HEK293 (cell line): ENCODE results near the gene CIAO2B.

ENCODE experiments used
- CTCF ChIA-PET: fragments of 350-600 bp; formaldehyde crosslinking; extraction: SDS; loops from one replicate; lab custom pipeline; 2021; ENCODE audit warnings: antibody characterized with exemption; lab: Yijun Ruan, JAX
- POLR2A ChIA-PET: fragments of 300-600 bp; formaldehyde crosslinking; extraction: SDS; loops from one replicate; lab custom pipeline; 2020; ENCODE audit warnings: antibody characterized with exemption, inconsistent platforms; lab: Yijun Ruan, JAX
- H3K27ac ChIP-seq: fragments of 200-500 bp; sonication (Bioruptor generic); 2 replicates; pipeline ENCODE4 v1.5.1; 2014; ENCODE audit warnings: low read depth, low read length, control low read depth, inconsistent platforms; ENCODE audit errors: extremely low read depth
- H3K36me3 ChIP-seq, 2 experiments: fragments of 200-500 bp in 1 of 2; sonication (Bioruptor generic) in 1 of 2; 1 replicate in 1 of 2; 2 replicates in 1 of 2; pipeline ENCODE4 v1.5.1; 2014 to 2017; ENCODE audit warnings: inconsistent platforms in 2 of 2, low read length in 2 of 2; ENCODE audit not compliant: control insufficient read depth in 2 of 2, insufficient read depth in 1 of 2
- H3K4me1 ChIP-seq: fragments of 200-500 bp; sonication (Bioruptor generic); 2 replicates; pipeline ENCODE4 v1.5.1; 2014; ENCODE audit warnings: mild to moderate bottlenecking, low read length, inconsistent platforms; ENCODE audit not compliant: control insufficient read depth, insufficient read depth
- H3K4me3 ChIP-seq: 2 replicates; pipeline ENCODE4 v1.5.1; 2011; ENCODE audit warnings: low read depth, mild to moderate bottlenecking, control low read depth, low read length, moderate library complexity
- H3K9me3 ChIP-seq: fragments of 200-500 bp; sonication (Bioruptor generic); 2 replicates; pipeline ENCODE4 v1.5.1; 2014; ENCODE audit warnings: low read depth, low read length, inconsistent platforms; ENCODE audit not compliant: control insufficient read depth, insufficient read depth
- EGR2 ChIP-seq: fragments of 450-650 bp; formaldehyde crosslinking; IDR thresholded peaks from 2 replicates; pipeline ENCODE4 v1.5.1; 2016; ENCODE audit warnings: low read depth, missing biosample characterization, missing genetic modification characterization
- GLI4 ChIP-seq: fragments of 450-650 bp; formaldehyde crosslinking; IDR thresholded peaks from 2 replicates; pipeline ENCODE4 v1.5.1; 2016; ENCODE audit warnings: missing biosample characterization, missing genetic modification characterization
- HOXC10 ChIP-seq: sonication (generic); formaldehyde crosslinking; IDR thresholded peaks from 2 replicates; pipeline ENCODE4 v1.8.1; 2023; ENCODE audit warnings: mild to moderate bottlenecking, missing genetic modification reagents
- IKZF3 ChIP-seq: fragments of 450-650 bp; IDR thresholded peaks from 2 replicates; pipeline ENCODE4 v1.5.0; 2018; ENCODE audit warnings: missing biosample characterization, mild to moderate bottlenecking, missing genetic modification characterization, moderate library complexity
- ZFP3 ChIP-seq: fragments of 450-650 bp; formaldehyde crosslinking; IDR thresholded peaks from 2 replicates; pipeline ENCODE4 v1.5.1; 2016; ENCODE audit warnings: low read depth, missing biosample characterization, missing genetic modification characterization
- ZNF2 ChIP-seq: fragments of 450-650 bp; formaldehyde crosslinking; IDR thresholded peaks from 2 replicates; pipeline ENCODE4 v1.5.1; 2016; ENCODE audit warnings: missing biosample characterization, missing genetic modification characterization
- ZNF341 ChIP-seq: fragments of 450-650 bp; formaldehyde crosslinking; IDR thresholded peaks from 2 replicates; pipeline ENCODE4; 2016; ENCODE audit warnings: low read depth, missing biosample characterization, missing genetic modification characterization
- ZNF394 ChIP-seq: fragments of 450-650 bp; formaldehyde crosslinking; IDR thresholded peaks from 2 replicates; pipeline ENCODE4 v1.5.1; 2016; ENCODE audit warnings: missing biosample characterization, missing genetic modification characterization, mild to moderate bottlenecking, moderate library complexity, borderline replicate concordance
- ZNF416 ChIP-seq: fragments of 450-650 bp; formaldehyde crosslinking; IDR thresholded peaks from 2 replicates; pipeline ENCODE4 v1.5.1; 2016; ENCODE audit warnings: missing biosample characterization, missing genetic modification characterization
- ZNF48 ChIP-seq: fragments of 450-650 bp; formaldehyde crosslinking; IDR thresholded peaks from 2 replicates; pipeline ENCODE4 v1.5.1; 2016; ENCODE audit warnings: missing biosample characterization, missing genetic modification characterization
- ZNF549 ChIP-seq: fragments of 450-650 bp; IDR thresholded peaks from 2 replicates; pipeline ENCODE4 v1.5.1; 2018; ENCODE audit warnings: missing biosample characterization, missing genetic modification characterization, mild to moderate bottlenecking, inconsistent platforms, moderate library complexity
- ZNF558 ChIP-seq: fragments of 450-650 bp; formaldehyde crosslinking; IDR thresholded peaks from 2 replicates; pipeline ENCODE4 v1.5.1; 2016; ENCODE audit warnings: missing biosample characterization, missing genetic modification characterization
- ZNF624 ChIP-seq: fragments of 450-650 bp; formaldehyde crosslinking; IDR thresholded peaks from 2 replicates; pipeline ENCODE4 v1.5.1; 2017; ENCODE audit warnings: missing biosample characterization, missing genetic modification characterization
- ZNF654 ChIP-seq: fragments of 450-650 bp; formaldehyde crosslinking; IDR thresholded peaks from 2 replicates; pipeline ENCODE4 v1.5.1; 2016; ENCODE audit warnings: low read depth, missing biosample characterization, missing genetic modification characterization
- ZNF660 ChIP-seq: fragments of 450-650 bp; IDR thresholded peaks from 2 replicates; pipeline ENCODE4 v1.5.1; 2018; ENCODE audit warnings: missing biosample characterization, mild to moderate bottlenecking, missing genetic modification characterization
- ZSCAN30 ChIP-seq: fragments of 450-650 bp; IDR thresholded peaks from 2 replicates; pipeline ENCODE4 v1.5.1; 2018; ENCODE audit warnings: missing biosample characterization, mild to moderate bottlenecking, missing genetic modification characterization, moderate library complexity
- TF ChIP-seq, protein P1 (sequence below): fragments of 450-650 bp; formaldehyde crosslinking; IDR thresholded peaks from 2 replicates; pipeline ENCODE4 v1.5.1; 2016; ENCODE audit warnings: missing biosample characterization, missing genetic modification characterization
- TF ChIP-seq, protein P2 (sequence below): fragments of 450-650 bp; formaldehyde crosslinking; optimal IDR thresholded peaks from 2 replicates; pipeline ENCODE3; 2016; ENCODE audit warnings: missing biosample characterization, mild to moderate bottlenecking, missing genetic modification characterization
- TF ChIP-seq, protein P3 (sequence below): fragments of 450-650 bp; formaldehyde crosslinking; IDR thresholded peaks from 2 replicates; pipeline ENCODE4 v1.5.1; 2016; ENCODE audit warnings: missing biosample characterization, missing genetic modification characterization, low read depth
- TF ChIP-seq, protein P4 (sequence below): fragments of 450-650 bp; formaldehyde crosslinking; IDR thresholded peaks from 2 replicates; pipeline ENCODE4 v1.5.1; 2017; ENCODE audit warnings: missing biosample characterization, missing genetic modification characterization
- TF ChIP-seq, protein P5 (sequence below): fragments of 450-650 bp; formaldehyde crosslinking; IDR thresholded peaks from 2 replicates; pipeline ENCODE4 v1.5.1; 2016; ENCODE audit warnings: missing biosample characterization, missing genetic modification characterization
- TF ChIP-seq, protein P6 (sequence below): fragments of 450-650 bp; formaldehyde crosslinking; IDR thresholded peaks from 2 replicates; pipeline ENCODE4 v1.5.1; 2016; ENCODE audit warnings: missing biosample characterization, missing genetic modification characterization

The CIAO2B gene

DNA sequence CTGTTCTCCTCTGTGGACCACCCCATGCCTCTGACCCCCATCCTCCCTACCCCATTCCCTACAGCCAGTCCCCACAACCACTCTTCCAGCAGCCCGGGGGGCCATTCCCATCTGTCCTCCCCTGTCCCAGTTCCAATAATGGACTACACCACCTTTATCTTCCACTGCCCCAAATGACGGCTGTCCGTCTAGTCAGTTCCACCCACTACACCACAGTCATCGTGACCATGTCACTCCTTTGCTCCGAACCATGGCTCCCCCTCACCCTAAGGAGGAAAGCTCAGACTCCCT lies 38.6 kb downstream of the CIAO2B start:
- Histone ChIP-seq H3K9me3 (no peaks in the 10 kb centered on the region), H3K4me1 (peaks cover 8% of the 10 kb centered on the region; the same call in 1 of the 2 replicates), H3K4me3 (no peak overlapping the region), H3K27ac (no peak overlapping the region), H3K36me3 (peaks cover 0 to 4% of the 10 kb centered on the region in 2 experiments; a peak in 1 of 3 replicates)
- TF ChIP-seq, protein P1, sequence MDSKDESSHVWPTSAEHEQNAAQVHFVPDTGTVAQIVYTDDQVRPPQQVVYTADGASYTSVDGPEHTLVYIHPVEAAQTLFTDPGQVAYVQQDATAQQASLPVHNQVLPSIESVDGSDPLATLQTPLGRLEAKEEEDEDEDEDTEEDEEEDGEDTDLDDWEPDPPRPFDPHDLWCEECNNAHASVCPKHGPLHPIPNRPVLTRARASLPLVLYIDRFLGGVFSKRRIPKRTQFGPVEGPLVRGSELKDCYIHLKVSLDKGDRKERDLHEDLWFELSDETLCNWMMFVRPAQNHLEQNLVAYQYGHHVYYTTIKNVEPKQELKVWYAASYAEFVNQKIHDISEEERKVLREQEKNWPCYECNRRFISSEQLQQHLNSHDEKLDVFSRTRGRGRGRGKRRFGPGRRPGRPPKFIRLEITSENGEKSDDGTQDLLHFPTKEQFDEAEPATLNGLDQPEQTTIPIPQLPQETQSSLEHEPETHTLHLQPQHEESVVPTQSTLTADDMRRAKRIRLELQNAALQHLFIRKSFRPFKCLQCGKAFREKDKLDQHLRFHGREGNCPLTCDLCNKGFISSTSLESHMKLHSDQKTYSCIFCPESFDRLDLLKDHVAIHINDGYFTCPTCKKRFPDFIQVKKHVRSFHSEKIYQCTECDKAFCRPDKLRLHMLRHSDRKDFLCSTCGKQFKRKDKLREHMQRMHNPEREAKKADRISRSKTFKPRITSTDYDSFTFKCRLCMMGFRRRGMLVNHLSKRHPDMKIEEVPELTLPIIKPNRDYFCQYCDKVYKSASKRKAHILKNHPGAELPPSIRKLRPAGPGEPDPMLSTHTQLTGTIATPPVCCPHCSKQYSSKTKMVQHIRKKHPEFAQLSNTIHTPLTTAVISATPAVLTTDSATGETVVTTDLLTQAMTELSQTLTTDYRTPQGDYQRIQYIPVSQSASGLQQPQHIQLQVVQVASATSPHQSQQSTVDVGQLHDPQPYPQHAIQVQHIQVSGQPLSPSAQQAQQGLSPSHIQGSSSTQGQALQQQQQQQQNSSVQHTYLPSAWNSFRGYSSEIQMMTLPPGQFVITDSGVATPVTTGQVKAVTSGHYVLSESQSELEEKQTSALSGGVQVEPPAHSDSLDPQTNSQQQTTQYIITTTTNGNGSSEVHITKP, result peak; percentile 58
- TF ChIP-seq ZNF2 (tag by site-specific recombination), result no peak
- ChIA-PET POLR2A (interaction anchor here (1.2 to 1.3 kb wide), 3 partner anchors 9 to 65 kb away, joined by 3 to 11 read pairs (median 3); partner anchors contain the start of gene CES3), CTCF (interaction anchor here (0.6 to 17.9 kb wide), 41 partner anchors 10 to 517 kb away, joined by 3 to 268 read pairs (median 5); partner anchors contain the start of genes B3GNT9, CDH16, CES3 and CIAO2B)

DNA sequence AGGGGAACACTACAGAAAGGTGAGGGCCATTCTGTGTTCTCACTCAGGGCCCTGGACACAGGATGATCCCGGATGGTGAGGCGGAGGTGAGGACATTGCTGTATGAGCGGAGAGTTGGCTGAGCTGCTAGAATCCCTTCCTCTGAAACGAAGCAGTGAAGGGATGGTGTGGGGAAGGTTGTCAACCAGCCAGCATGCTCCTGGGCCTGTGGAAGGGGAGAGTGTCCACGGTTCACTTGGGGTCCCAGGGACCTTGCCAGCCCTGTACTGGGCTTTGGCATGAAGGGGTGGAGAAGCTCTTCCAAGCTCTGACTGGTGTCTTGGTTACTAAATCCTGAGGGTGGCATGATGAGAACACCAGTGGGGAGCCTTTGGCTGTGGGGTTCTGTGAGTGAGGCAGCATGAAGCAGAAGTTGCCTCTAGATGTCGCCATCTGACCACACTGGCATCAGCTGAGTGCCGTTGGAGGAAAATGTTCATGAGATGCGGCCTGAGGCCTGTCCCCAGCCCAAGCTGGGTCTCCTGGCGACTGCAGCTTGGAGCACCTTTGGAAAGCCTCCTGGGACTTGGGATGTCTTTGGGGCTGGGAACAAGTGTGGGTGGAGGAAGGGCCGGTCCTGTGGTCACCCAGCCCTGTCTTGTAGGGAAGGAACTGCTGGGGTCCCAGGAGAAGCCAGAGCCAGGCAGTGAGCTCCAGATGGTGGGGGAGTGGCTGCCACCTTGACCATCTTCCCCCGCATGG lies 39.1 kb downstream of the CIAO2B start:
- peak; percentile 22; the same call in 1 of the 2 replicates for TF ChIP-seq ZNF394 (tag by site-specific recombination)
- TF ChIP-seq, protein P2, sequence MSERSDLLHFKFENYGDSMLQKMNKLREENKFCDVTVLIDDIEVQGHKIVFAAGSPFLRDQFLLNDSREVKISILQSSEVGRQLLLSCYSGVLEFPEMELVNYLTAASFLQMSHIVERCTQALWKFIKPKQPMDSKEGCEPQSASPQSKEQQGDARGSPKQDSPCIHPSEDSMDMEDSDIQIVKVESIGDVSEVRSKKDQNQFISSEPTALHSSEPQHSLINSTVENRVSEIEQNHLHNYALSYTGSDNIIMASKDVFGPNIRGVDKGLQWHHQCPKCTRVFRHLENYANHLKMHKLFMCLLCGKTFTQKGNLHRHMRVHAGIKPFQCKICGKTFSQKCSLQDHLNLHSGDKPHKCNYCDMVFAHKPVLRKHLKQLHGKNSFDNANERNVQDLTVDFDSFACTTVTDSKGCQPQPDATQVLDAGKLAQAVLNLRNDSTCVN (tag by site-specific recombination), result peak; percentile 7
- TF ChIP-seq ZNF341, result peak; percentile 35; the same call in 1 of the 2 replicates
- no peak for TF ChIP-seq EGR2
- TF ChIP-seq ZNF558, result no peak
- no peak for TF ChIP-seq GLI4 (tag by site-specific recombination)
- TF ChIP-seq, protein P3, sequence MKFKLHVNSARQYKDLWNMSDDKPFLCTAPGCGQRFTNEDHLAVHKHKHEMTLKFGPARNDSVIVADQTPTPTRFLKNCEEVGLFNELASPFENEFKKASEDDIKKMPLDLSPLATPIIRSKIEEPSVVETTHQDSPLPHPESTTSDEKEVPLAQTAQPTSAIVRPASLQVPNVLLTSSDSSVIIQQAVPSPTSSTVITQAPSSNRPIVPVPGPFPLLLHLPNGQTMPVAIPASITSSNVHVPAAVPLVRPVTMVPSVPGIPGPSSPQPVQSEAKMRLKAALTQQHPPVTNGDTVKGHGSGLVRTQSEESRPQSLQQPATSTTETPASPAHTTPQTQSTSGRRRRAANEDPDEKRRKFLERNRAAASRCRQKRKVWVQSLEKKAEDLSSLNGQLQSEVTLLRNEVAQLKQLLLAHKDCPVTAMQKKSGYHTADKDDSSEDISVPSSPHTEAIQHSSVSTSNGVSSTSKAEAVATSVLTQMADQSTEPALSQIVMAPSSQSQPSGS (tag by site-specific recombination), result no peak
- TF ChIP-seq, protein P4, sequence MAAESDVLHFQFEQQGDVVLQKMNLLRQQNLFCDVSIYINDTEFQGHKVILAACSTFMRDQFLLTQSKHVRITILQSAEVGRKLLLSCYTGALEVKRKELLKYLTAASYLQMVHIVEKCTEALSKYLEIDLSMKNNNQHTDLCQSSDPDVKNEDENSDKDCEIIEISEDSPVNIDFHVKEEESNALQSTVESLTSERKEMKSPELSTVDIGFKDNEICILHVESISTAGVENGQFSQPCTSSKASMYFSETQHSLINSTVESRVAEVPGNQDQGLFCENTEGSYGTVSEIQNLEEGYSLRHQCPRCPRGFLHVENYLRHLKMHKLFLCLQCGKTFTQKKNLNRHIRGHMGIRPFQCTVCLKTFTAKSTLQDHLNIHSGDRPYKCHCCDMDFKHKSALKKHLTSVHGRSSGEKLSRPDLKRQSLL (tag by site-specific recombination), result no peak
- TF ChIP-seq HOXC10 (CRISPR knock-in tag), result no peak
- TF ChIP-seq, protein P5, sequence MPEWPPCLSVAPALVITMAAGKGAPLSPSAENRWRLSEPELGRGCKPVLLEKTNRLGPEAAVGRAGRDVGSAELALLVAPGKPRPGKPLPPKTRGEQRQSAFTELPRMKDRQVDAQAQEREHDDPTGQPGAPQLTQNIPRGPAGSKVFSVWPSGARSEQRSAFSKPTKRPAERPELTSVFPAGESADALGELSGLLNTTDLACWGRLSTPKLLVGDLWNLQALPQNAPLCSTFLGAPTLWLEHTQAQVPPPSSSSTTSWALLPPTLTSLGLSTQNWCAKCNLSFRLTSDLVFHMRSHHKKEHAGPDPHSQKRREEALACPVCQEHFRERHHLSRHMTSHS (tag by site-specific recombination), result no peak
- peak; percentile 67; the same call in 1 of the 2 replicates for TF ChIP-seq ZSCAN30
- TF ChIP-seq ZNF624, result no peak
- peak; percentile 89 for TF ChIP-seq ZNF654
- no peak for TF ChIP-seq ZNF48
- TF ChIP-seq ZNF549 (tag by site-specific recombination), result no peak
- 0 out of 2 replicates have a peak, but pooled peaks have one; percentile 31 for TF ChIP-seq IKZF3
- TF ChIP-seq ZFP3, result no peak
- peak; percentile 85 for TF ChIP-seq ZNF660
- TF ChIP-seq, protein P6, sequence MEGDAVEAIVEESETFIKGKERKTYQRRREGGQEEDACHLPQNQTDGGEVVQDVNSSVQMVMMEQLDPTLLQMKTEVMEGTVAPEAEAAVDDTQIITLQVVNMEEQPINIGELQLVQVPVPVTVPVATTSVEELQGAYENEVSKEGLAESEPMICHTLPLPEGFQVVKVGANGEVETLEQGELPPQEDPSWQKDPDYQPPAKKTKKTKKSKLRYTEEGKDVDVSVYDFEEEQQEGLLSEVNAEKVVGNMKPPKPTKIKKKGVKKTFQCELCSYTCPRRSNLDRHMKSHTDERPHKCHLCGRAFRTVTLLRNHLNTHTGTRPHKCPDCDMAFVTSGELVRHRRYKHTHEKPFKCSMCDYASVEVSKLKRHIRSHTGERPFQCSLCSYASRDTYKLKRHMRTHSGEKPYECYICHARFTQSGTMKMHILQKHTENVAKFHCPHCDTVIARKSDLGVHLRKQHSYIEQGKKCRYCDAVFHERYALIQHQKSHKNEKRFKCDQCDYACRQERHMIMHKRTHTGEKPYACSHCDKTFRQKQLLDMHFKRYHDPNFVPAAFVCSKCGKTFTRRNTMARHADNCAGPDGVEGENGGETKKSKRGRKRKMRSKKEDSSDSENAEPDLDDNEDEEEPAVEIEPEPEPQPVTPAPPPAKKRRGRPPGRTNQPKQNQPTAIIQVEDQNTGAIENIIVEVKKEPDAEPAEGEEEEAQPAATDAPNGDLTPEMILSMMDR (tag by site-specific recombination), result peak; percentile 97
- no peak for TF ChIP-seq ZNF416 (tag by site-specific recombination)
- no peak overlapping the region for H3K4me3 ChIP-seq
- ChIA-PET POLR2A (interaction anchor here (1.2 to 1.3 kb wide), 2 partner anchors 34 to 66 kb away, joined by 3 to 11 read pairs; partner anchors contain the start of gene CES3), CTCF (interaction anchor here (0.6 to 17.9 kb wide), 44 partner anchors 9 to 518 kb away, joined by 3 to 268 read pairs (median 5); partner anchors contain the start of genes B3GNT9, CDH16, CES3 and CIAO2B)
- no peaks in the 10 kb centered on the region for H3K9me3 ChIP-seq
- H3K27ac ChIP-seq, result no peak overlapping the region
- peaks cover 0 to 4% of the 10 kb centered on the region in 2 experiments; a peak in 2 of 3 replicates for H3K36me3 ChIP-seq
- peaks cover 6% of the 10 kb centered on the region; the same call in 1 of the 2 replicates for H3K4me1 ChIP-seq
